ENCODE data around the gene HCN4. TPM values are rescaled to one million over a fixed set of nuclear protein-coding genes. Genes with fewer than 3 reads are reported as not detected.

HCN4 gene
- total RNA-seq, 2 donors from 2014 or later, result not detected

DNA sequence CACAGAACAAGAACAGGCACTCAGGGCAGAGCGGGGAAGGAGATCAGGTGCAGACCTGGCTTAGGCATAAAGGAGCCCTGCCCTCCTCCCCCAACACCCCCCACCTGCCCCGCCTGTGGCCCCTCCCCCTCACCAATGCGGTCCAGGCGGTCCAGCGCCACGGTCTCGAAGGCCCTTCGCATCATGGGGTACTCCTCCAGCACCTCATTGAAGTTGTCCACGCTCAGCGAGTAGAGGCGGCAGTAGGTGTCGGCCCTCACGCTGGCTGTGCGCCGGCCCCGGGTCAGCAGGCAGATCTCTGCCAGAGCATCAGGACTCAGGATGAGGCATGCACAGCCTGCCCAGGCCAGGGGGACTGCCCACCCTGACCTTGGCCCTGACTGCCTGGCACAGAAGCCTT, 44.8 kb downstream of the HCN4 start:
- no peak for ATAC-seq (replicated peaks in 1 of 2)
- H3K4me1 Mint-ChIP-seq (ENCODE audit: low read depth), result peaks cover 5% of the 10 kb centered on the region
- H3K27me3 Mint-ChIP-seq (ENCODE audit: low read depth), result peaks cover 14% of the 10 kb centered on the region
- H3K27ac Mint-ChIP-seq, result no peak overlapping the region
- no peak overlapping the region for H3K4me3 Mint-ChIP-seq
- H3K36me3 Mint-ChIP-seq (ENCODE audit: insufficient read depth in 2 of 2), result no peaks in the 10 kb centered on the region
- H3K9me3 Mint-ChIP-seq, result no peaks in the 10 kb centered on the region
- no peak for DNase-seq

- Mint-ChIP-seq H3K9me3 (no peaks in the 10 kb centered on the region), H3K4me3 (no peak overlapping the region), H3K36me3 (ENCODE audit: insufficient read depth in 2 of 2) (no peaks in the 10 kb centered on the region), H3K27ac (no peak overlapping the region), H3K4me1 (ENCODE audit: low read depth) (peaks cover 5% of the 10 kb centered on the region), H3K27me3 (ENCODE audit: low read depth) (peaks cover 14% of the 10 kb centered on the region)
- DNase-seq (no peak), ATAC-seq (replicated peaks in 1 of 2) (no peak)
Observed at GRCh38 chr15:73323374-73323955, 45.3 kb downstream of the HCN4 start.

DNA sequence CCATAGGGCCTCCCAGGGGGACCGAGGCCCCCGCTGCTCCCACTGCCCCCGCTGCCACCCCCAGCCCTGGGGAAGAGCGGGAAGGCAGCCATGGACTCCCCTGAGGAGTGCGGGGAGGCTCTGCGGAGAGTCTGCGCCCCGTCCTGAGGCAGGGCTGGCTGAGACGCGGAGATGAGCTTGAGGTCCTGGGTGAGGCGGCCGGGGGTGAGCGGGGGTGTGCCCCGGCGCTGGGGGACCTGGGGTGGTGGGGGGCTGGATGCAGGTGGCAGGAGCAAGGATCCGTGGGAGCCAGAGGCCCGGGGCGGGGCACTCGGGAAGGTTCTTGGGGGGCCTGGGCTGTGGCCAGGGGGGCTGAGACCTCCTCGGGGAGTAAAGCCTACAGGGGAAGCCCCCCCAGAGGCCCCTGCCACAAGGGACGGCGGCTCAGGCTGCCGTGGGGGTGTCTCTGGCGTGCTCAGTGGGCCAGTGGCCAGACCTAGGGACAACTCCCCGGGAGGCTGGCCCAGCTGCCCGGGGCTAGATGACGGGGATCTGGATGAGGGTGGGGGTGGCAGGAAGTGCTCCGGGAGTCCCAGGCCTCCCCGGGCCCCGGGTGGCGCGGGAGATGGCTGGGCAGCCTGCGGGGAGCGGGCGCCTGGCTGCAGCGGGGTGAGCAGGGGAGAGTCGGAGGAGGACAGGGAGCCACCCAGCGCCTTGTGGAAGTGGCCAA, 45.9 kb downstream of the HCN4 start:
- H3K27ac Mint-ChIP-seq, result no peak overlapping the region
- H3K27me3 Mint-ChIP-seq (ENCODE audit: low read depth), result peaks cover 14% of the 10 kb centered on the region
- ATAC-seq (replicated peaks in 1 of 2) (no peak), DNase-seq (no peak)
- no peaks in the 10 kb centered on the region for H3K9me3 Mint-ChIP-seq
- no peaks in the 10 kb centered on the region for H3K36me3 Mint-ChIP-seq (ENCODE audit: insufficient read depth in 2 of 2)
- H3K4me1 Mint-ChIP-seq (ENCODE audit: low read depth), result peaks cover 5% of the 10 kb centered on the region
- no peak overlapping the region for H3K4me3 Mint-ChIP-seq

DNA sequence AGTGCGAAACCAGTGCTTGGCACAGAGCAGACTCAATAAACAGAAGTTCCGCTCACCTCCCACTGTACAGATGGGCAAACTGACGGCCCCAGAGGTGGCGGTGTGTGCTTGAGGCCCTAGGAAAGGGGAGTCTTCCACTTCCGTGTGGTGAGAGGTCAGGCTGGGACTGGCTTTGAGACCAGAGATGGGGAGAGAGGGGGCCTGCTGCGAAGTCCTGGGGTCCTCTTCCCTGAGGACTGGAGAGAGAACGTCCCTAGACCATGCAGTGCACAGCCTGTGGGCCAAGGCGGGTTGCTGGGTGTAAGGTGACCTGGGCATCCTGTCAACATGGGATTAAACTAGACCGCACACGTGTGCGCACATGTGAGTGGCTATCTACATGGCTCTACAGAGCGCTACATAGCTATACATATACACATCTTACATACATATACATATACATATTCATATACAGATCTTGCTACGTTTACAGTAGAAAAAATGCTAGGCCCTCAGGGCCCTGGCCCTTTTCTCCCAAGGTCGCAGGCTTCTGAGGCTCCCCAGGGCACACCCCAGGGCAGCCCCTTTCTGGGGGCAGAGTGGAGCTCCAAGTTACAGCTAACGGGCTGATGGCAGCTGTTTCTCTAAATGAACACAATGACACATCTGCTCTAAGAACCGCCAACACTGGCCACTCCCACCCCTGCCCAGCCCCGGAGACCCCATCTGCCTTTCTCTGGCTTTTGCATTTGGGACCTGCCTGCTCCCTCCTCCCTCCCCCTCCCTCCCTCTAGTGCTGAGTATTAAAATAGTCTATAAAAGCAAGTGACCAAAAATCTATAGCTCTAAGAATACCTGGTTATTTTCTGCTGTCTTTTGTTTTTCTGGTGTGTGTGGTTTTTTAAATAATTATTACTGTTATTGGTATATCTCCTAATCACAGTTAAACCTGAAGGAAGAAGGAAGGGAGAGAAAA, 47.0 kb downstream of the HCN4 start:
- H3K27ac Mint-ChIP-seq, result no peak overlapping the region
- peaks cover 14% of the 10 kb centered on the region for H3K27me3 Mint-ChIP-seq (ENCODE audit: low read depth)
- H3K36me3 Mint-ChIP-seq (ENCODE audit: insufficient read depth in 2 of 2), result no peaks in the 10 kb centered on the region
- ATAC-seq (replicated peaks in 1 of 2) (no peak), DNase-seq (no peak)
- H3K4me3 Mint-ChIP-seq, result no peak overlapping the region
- H3K4me1 Mint-ChIP-seq (ENCODE audit: low read depth), result peaks cover 5% of the 10 kb centered on the region
- H3K9me3 Mint-ChIP-seq, result no peaks in the 10 kb centered on the region

- Mint-ChIP-seq H3K4me1 (ENCODE audit: low read depth) (peaks cover 3% of the 10 kb centered on the region), H3K27me3 (ENCODE audit: low read depth) (peaks cover 11% of the 10 kb centered on the region)
- ATAC-seq (replicated peaks in 1 of 2), result no peak
Observed at GRCh38 chr15:73320619-73321180, 48.1 kb downstream of the HCN4 start.

DNA sequence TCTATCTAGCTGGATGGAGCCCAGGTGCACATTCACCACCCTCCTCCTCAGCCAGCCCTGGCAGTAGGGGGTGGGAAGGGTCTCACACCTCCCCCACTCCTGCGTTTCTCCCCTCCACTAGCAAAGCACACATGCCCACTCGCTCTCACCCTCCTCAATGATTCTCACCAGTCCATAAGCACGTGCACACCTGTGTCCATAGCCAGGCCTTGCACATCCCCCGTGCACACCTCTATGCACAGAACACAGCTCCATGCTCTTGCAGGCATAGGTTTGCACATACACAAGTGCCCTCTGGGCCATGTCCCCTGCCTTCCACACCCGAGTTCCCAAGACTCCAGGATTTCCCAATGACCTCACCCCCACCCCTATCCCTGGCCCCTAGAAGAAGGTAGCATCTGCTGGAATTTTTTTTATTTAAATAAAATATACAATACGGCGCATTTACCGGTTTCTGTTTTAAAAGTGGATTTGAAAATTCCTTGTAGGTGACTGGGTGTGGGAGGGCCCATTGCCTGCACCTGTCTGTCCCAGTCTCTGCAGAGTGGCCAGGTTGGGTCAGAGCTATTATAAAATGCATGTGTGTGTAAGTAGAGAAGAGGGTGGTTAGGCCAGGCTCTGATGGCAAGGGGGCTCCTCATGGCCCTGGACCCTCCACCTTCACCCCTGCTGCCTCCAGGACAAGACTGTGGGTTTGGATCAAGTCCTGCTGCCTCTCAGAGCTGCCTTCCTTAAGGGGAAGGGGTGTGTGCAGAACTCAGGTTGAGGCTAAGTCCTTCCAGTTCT, 49.1 kb downstream of the HCN4 start:
- H3K27me3 Mint-ChIP-seq (ENCODE audit: low read depth), result peaks cover 13% of the 10 kb centered on the region
- H3K27ac Mint-ChIP-seq, result no peak overlapping the region
- no peak for ATAC-seq (replicated peaks in 1 of 2)
- H3K4me1 Mint-ChIP-seq (ENCODE audit: low read depth), result no peaks in the 10 kb centered on the region
- H3K9me3 Mint-ChIP-seq, result no peaks in the 10 kb centered on the region
- DNase-seq, result no peak
- no peaks in the 10 kb centered on the region for H3K36me3 Mint-ChIP-seq (ENCODE audit: insufficient read depth in 2 of 2)
- H3K4me3 Mint-ChIP-seq, result no peak overlapping the region

More at GRCh38 chr15:73320619-73321180, 48.1 kb downstream of the HCN4 start:
- no peaks in the 10 kb centered on the region for H3K36me3 Mint-ChIP-seq (ENCODE audit: insufficient read depth in 2 of 2)
- no peaks in the 10 kb centered on the region for H3K9me3 Mint-ChIP-seq
- H3K4me3 Mint-ChIP-seq, result no peak overlapping the region
- DNase-seq, result no peak
- H3K27ac Mint-ChIP-seq, result no peak overlapping the region

GRCh38 chr15:73318463-73319351, 50.1 kb downstream of the HCN4 start:
- Mint-ChIP-seq H3K9me3 (no peaks in the 10 kb centered on the region), H3K27ac (no peak overlapping the region), H3K36me3 (ENCODE audit: insufficient read depth in 2 of 2) (no peaks in the 10 kb centered on the region), H3K4me1 (ENCODE audit: low read depth) (no peaks in the 10 kb centered on the region), H3K4me3 (no peak overlapping the region), H3K27me3 (ENCODE audit: low read depth) (peaks cover 20% of the 10 kb centered on the region)
- ATAC-seq (replicated peaks in 1 of 2) (peak in 1 of 2 donors; percentile 34), DNase-seq (no peak)

DNA sequence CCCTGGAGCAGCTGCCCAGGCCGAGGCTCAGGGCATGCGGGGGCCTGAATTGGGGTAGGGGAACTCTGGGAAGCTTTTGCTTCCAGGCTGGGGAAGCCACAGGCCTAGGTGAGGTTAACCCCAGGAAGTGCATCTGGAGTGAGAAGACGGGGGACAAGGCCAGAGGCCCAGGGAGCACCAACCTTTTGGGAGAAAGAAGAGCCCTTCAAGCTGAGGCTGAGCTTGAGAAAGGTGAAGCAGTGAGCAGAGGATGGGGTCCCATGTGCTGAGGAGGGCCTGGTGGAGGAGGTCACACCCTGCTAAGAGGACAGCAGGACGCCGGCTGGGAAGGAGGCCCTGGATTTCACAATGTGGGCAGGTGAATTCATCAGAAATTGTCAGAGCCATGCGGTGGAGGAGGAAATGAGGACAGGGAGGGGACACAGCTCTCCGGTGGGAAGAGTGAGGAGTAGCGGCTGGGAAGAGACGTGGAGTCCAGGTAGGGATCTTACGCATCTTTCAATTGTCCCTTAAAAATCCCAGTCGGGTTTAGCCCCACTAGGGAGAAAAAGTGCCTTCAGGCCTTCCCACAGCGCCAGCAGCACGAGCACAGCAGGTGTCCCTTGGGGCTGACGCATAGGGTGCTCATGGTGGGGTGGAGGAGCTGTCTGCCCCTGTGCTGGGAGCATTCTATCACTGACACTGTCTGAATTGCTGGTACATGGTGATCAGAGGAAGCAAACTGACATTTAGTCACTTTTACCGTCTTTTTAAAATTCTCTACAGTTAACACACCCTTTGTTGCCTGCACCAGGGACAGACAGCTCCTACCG, 50.9 kb downstream of the HCN4 start:
- peaks cover 20% of the 10 kb centered on the region for H3K27me3 Mint-ChIP-seq (ENCODE audit: low read depth)
- H3K9me3 Mint-ChIP-seq, result no peaks in the 10 kb centered on the region
- H3K4me3 Mint-ChIP-seq, result no peak overlapping the region
- DNase-seq, result no peak
- no peaks in the 10 kb centered on the region for H3K36me3 Mint-ChIP-seq (ENCODE audit: insufficient read depth in 2 of 2)
- ATAC-seq (replicated peaks in 1 of 2), result no peak
- no peak overlapping the region for H3K27ac Mint-ChIP-seq
- no peaks in the 10 kb centered on the region for H3K4me1 Mint-ChIP-seq (ENCODE audit: low read depth)

- no peaks in the 10 kb centered on the region for H3K9me3 Mint-ChIP-seq
- H3K27ac Mint-ChIP-seq, result no peak overlapping the region
- H3K4me3 Mint-ChIP-seq, result no peak overlapping the region
- peaks cover 11% of the 10 kb centered on the region for H3K27me3 Mint-ChIP-seq (ENCODE audit: low read depth)
- H3K4me1 Mint-ChIP-seq (ENCODE audit: low read depth), result no peaks in the 10 kb centered on the region
- H3K36me3 Mint-ChIP-seq (ENCODE audit: insufficient read depth in 2 of 2), result no peaks in the 10 kb centered on the region
- no peak for DNase-seq
- no peak for ATAC-seq (replicated peaks in 1 of 2)
Observed at GRCh38 chr15:73313861-73314260, 54.9 kb downstream of the HCN4 start.

DNA sequence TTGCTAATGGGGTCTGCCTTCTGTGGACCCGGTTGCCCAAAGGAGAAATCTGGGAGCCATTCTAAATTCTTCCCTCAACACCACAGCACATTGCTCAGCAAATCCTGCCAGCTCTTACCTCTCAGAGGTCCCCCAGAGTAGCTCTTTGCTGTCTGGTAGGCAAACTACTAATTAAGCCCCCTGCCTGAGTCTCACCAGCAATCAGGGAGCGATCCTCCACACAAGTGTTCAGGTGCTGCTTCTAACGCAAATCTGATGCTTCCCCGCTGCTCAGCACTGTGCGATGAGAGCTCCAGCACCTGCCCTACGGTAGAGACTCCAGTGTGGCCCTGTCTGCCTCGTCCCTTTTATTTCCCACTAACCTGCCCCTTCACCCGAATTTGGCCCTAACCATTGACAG, 60.5 kb downstream of the HCN4 start:
- Mint-ChIP-seq H3K27me3 (ENCODE audit: low read depth) (no peaks in the 10 kb centered on the region), H3K4me3 (no peak overlapping the region), H3K9me3 (no peaks in the 10 kb centered on the region), H3K4me1 (ENCODE audit: low read depth) (peaks cover 5% of the 10 kb centered on the region), H3K36me3 (ENCODE audit: insufficient read depth in 2 of 2) (no peaks in the 10 kb centered on the region), H3K27ac (no peak overlapping the region)
- ATAC-seq (replicated peaks in 1 of 2) (no peak), DNase-seq (no peak)
